Measurements from ENCODE around the gene CCDC148.

CCDC148 gene

GRCh38 chr2:158213773-158214172, 242.8 kb downstream of the CCDC148 start:
- no peak overlapping the region for H3K4me3 ChIP-seq (ENCODE audit: control insufficient read depth, low read depth, low read length)
- no peak for TF ChIP-seq CTCF (IDR thresholded peaks at IDR 0.05; ENCODE audit: control insufficient read depth, insufficient read depth, low read depth, low read length, missing control alignments)
- no peak for DNase-seq (ENCODE audit: low read depth)

- TF ChIP-seq CTCF (IDR thresholded peaks at IDR 0.05; ENCODE audit: control insufficient read depth, insufficient read depth, low read depth, low read length, missing control alignments) = no peak
- H3K4me3 ChIP-seq (ENCODE audit: control insufficient read depth, low read depth, low read length) = no peak overlapping the region
- DNase-seq (ENCODE audit: low read depth) = no peak
Observed at GRCh38 chr2:158212301-158212700, 244.3 kb downstream of the CCDC148 start.

- no peak for DNase-seq (ENCODE audit: low read depth)
- TF ChIP-seq CTCF (IDR thresholded peaks at IDR 0.05; ENCODE audit: control insufficient read depth, insufficient read depth, low read depth, low read length, missing control alignments) = no peak
- no peak overlapping the region for H3K4me3 ChIP-seq (ENCODE audit: control insufficient read depth, low read depth, low read length)
Observed at GRCh38 chr2:158211502-158211901, 245.1 kb downstream of the CCDC148 start.

- no peak overlapping the region for H3K4me3 ChIP-seq (ENCODE audit: control insufficient read depth, low read depth, low read length)
- no peak for TF ChIP-seq CTCF (IDR thresholded peaks at IDR 0.05; ENCODE audit: control insufficient read depth, insufficient read depth, low read depth, low read length, missing control alignments)
- DNase-seq (ENCODE audit: low read depth) = no peak
Observed at GRCh38 chr2:158207354-158207753, 249.2 kb downstream of the CCDC148 start.

GRCh38 chr2:158205215-158205614, 251.3 kb downstream of the CCDC148 start:
- DNase-seq (ENCODE audit: low read depth) = no peak
- no peak overlapping the region for H3K4me3 ChIP-seq (ENCODE audit: control insufficient read depth, low read depth, low read length)
- no peak for TF ChIP-seq CTCF (IDR thresholded peaks at IDR 0.05; ENCODE audit: control insufficient read depth, insufficient read depth, low read depth, low read length, missing control alignments)

GRCh38 chr2:158204741-158205165, 251.8 kb downstream of the CCDC148 start:
- H3K4me3 ChIP-seq (ENCODE audit: control insufficient read depth, low read depth, low read length) = no peak overlapping the region
- TF ChIP-seq CTCF (IDR thresholded peaks at IDR 0.05; ENCODE audit: control insufficient read depth, insufficient read depth, low read depth, low read length, missing control alignments) = no peak
- no peak for DNase-seq (ENCODE audit: low read depth)
